MM.1S (cell line): Measurements from ENCODE around the gene CLEC18B.

Experiments
- DNase-seq: peaks from one replicate; pipeline ENCODE4 v3.0.0-alpha.2; 2015
- H2AFZ ChIP-seq: fragments of 300-600 bp; sonication (generic); 2 replicates; pipeline ENCODE4 v1.6.0; 2016; ENCODE audit warnings: antibody characterized with exemption, low read length
- H3F3A ChIP-seq: fragments of 300-600 bp; sonication (generic); 2 replicates; pipeline ENCODE4 v1.6.1; 2016; ENCODE audit warnings: mild to moderate bottlenecking, antibody characterized with exemption, low read length, moderate library complexity, mixed read lengths; ENCODE audit not compliant: insufficient read depth
- H3K27ac ChIP-seq: fragments of 300-600 bp; sonication (generic); 2 replicates; pipeline ENCODE4 v1.5.1; 2016; ENCODE audit warnings: mild to moderate bottlenecking, low read length
- H3K27me3 ChIP-seq: fragments of 300-600 bp; sonication (generic); replicated peaks from 2 replicates; pipeline ENCODE4 v1.6.0; 2016; ENCODE audit warnings: low read length; ENCODE audit not compliant: insufficient read depth
- H3K36me3 ChIP-seq: fragments of 300-600 bp; sonication (generic); replicated peaks from 2 replicates; pipeline ENCODE4 v1.6.1; 2016; ENCODE audit warnings: mild to moderate bottlenecking, low read length, mixed read lengths; ENCODE audit not compliant: insufficient read depth
- H3K4me1 ChIP-seq: fragments of 300-600 bp; sonication (generic); 2 replicates; pipeline ENCODE4 v1.6.1; 2016; ENCODE audit warnings: low read length, mixed read lengths
- H3K4me2 ChIP-seq: fragments of 300-600 bp; sonication (generic); 2 replicates; pipeline ENCODE4 v1.6.0; 2016; ENCODE audit warnings: low read depth, low read length
- H3K4me3 ChIP-seq: fragments of 300-600 bp; sonication (generic); 2 replicates; pipeline ENCODE4 v1.5.1; 2016; ENCODE audit warnings: low read length, mixed read lengths
- H3K79me2 ChIP-seq: fragments of 300-600 bp; sonication (generic); 2 replicates; pipeline ENCODE4 v1.6.1; 2016; ENCODE audit warnings: mixed run types, low read length, mixed read lengths
- H3K9ac ChIP-seq: fragments of 300-600 bp; sonication (generic); 2 replicates; pipeline ENCODE4 v1.6.1; 2016; ENCODE audit warnings: low read length, mixed read lengths
- H3K9me2 ChIP-seq: fragments of 300-600 bp; sonication (generic); replicated peaks from 2 replicates; pipeline ENCODE4 v1.6.1; 2016; ENCODE audit warnings: mild to moderate bottlenecking, low read length, mixed read lengths; ENCODE audit not compliant: insufficient read depth
- H3K9me3 ChIP-seq: fragments of 300-600 bp; sonication (generic); replicated peaks from 2 replicates; pipeline ENCODE4 v1.6.1; 2016; ENCODE audit warnings: mild to moderate bottlenecking, low read length, mixed read lengths; ENCODE audit not compliant: insufficient read depth
- H4K20me1 ChIP-seq: fragments of 300-600 bp; sonication (generic); 2 replicates; pipeline ENCODE4 v1.6.1; 2016; ENCODE audit warnings: mild to moderate bottlenecking, low read length, moderate library complexity, mixed read lengths; ENCODE audit not compliant: insufficient read depth
- EZH2 ChIP-seq: fragments of 300-600 bp; sonication (generic); optimal IDR thresholded peaks from 2 replicates; pipeline ENCODE3; 2017; ENCODE audit warnings: low read depth, mild to moderate bottlenecking, antibody characterized with exemption, low read length, mixed read lengths
- EZH2phosphoT487 ChIP-seq: fragments of 300-600 bp; sonication (generic); IDR thresholded peaks from 2 replicates; pipeline ENCODE4 v1.6.1; 2018; ENCODE audit warnings: antibody characterized with exemption, low read length
- TF ChIP-seq, protein P1 (sequence below): fragments of 300-600 bp; sonication (generic); IDR thresholded peaks from 2 replicates; pipeline ENCODE4 v1.5.1; 2016; ENCODE audit warnings: antibody characterized with exemption, low read length, mixed read lengths

CLEC18B gene

DNA sequence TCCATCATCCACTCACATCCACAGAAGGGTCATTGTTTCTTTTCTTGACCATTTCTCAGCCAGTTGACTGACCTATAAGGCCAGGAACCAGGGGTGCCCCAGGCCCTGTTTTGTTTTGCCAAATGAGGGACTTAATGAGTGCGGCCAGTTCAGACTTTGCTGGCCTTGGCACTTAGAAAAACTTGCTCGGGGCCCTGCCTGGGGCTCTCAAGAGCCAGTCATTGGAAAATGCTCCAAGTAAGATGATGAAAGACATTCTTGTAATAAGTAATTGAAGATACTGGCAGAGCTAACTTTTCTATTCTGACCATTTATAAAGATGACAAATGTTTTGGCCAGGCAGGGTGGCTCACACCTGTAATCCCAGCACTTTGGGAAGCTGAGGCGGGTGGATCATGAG, 29.0 kb upstream of the CLEC18B start:
- H3K4me3 ChIP-seq, result no peak overlapping the region
- DNase-seq, result no peak
- H3F3A ChIP-seq, result no peaks in the 10 kb centered on the region
- H3K79me2 ChIP-seq, result no peaks in the 10 kb centered on the region
- H4K20me1 ChIP-seq, result no peaks in the 10 kb centered on the region
- no peaks in the 10 kb centered on the region for H3K9me2 ChIP-seq
- H3K36me3 ChIP-seq, result no peaks in the 10 kb centered on the region
- no peak overlapping the region for H3K27ac ChIP-seq
- no peaks in the 10 kb centered on the region for H3K27me3 ChIP-seq
- no peak overlapping the region for H3K9ac ChIP-seq
- H3K9me3 ChIP-seq, result no peaks in the 10 kb centered on the region
- TF ChIP-seq, protein P1, sequence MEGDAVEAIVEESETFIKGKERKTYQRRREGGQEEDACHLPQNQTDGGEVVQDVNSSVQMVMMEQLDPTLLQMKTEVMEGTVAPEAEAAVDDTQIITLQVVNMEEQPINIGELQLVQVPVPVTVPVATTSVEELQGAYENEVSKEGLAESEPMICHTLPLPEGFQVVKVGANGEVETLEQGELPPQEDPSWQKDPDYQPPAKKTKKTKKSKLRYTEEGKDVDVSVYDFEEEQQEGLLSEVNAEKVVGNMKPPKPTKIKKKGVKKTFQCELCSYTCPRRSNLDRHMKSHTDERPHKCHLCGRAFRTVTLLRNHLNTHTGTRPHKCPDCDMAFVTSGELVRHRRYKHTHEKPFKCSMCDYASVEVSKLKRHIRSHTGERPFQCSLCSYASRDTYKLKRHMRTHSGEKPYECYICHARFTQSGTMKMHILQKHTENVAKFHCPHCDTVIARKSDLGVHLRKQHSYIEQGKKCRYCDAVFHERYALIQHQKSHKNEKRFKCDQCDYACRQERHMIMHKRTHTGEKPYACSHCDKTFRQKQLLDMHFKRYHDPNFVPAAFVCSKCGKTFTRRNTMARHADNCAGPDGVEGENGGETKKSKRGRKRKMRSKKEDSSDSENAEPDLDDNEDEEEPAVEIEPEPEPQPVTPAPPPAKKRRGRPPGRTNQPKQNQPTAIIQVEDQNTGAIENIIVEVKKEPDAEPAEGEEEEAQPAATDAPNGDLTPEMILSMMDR, result no peak
- TF ChIP-seq EZH2phosphoT487 (no peak), EZH2 (no peak)
- H2AFZ ChIP-seq, result no peak overlapping the region
- no peaks in the 10 kb centered on the region for H3K4me1 ChIP-seq
- no peak overlapping the region for H3K4me2 ChIP-seq

DNA sequence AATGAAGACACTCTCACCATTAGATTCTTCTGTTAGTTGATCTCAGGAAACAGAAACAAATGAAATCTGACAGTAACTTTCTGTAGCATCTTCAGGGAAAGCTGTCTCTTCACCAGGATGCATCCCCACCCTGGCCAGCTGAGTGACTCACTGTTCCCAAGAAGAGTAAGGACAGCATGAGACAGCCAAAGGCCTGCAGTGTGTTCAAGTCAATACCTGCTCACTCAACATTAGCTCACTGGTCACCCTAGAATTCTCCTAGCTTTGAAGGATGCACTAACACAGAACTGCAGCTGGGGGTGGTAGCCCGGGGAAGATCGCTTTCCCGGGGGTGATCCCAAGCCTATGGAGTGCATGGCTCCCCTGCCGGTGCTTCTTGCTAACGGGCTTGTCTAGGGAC, 28.2 kb upstream of the CLEC18B start:
- Histone ChIP-seq H3K9ac (no peak overlapping the region), H3K27me3 (no peaks in the 10 kb centered on the region), H3K4me3 (no peak overlapping the region), H3K4me1 (no peaks in the 10 kb centered on the region), H3K27ac (no peak overlapping the region), H2AFZ (no peak overlapping the region), H3K79me2 (no peaks in the 10 kb centered on the region), H3K9me2 (no peaks in the 10 kb centered on the region), H3K4me2 (no peak overlapping the region), H3F3A (no peaks in the 10 kb centered on the region), H3K36me3 (no peaks in the 10 kb centered on the region), H4K20me1 (no peaks in the 10 kb centered on the region), H3K9me3 (no peaks in the 10 kb centered on the region)
- no peak for DNase-seq
- TF ChIP-seq EZH2 (no peak), EZH2phosphoT487 (no peak)
- TF ChIP-seq, protein P1, result no peak

DNA sequence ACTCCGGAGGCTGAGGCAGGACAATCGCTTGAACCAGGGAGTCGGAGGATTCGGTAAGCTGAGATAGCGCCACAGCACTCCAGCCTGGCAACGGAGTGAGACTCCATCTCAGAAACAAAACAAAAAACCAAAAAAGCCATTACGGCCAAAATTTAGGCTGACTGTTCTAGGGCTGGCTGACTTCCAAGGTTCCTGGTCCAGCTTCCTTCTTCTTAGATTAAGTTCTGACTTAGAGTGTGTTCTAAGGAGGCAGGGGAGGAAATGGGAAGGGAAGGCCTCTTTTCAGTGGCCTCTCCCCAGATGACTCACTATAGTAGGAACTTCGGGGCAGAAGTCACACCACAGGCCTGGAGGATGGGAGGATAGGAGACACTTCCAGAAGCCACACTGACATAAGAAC, 27.7 kb upstream of the CLEC18B start:
- Histone ChIP-seq H3K27me3 (no peaks in the 10 kb centered on the region), H3K9me3 (no peaks in the 10 kb centered on the region), H3K9me2 (no peaks in the 10 kb centered on the region), H3K4me3 (no peak overlapping the region), H4K20me1 (no peaks in the 10 kb centered on the region), H3K4me2 (no peak overlapping the region), H3K4me1 (no peaks in the 10 kb centered on the region), H3F3A (no peaks in the 10 kb centered on the region), H3K9ac (no peak overlapping the region), H3K36me3 (no peaks in the 10 kb centered on the region), H2AFZ (no peak overlapping the region), H3K27ac (no peak overlapping the region), H3K79me2 (no peaks in the 10 kb centered on the region)
- TF ChIP-seq, protein P1, result no peak
- TF ChIP-seq EZH2 (no peak), EZH2phosphoT487 (no peak)
- no peak for DNase-seq

DNA sequence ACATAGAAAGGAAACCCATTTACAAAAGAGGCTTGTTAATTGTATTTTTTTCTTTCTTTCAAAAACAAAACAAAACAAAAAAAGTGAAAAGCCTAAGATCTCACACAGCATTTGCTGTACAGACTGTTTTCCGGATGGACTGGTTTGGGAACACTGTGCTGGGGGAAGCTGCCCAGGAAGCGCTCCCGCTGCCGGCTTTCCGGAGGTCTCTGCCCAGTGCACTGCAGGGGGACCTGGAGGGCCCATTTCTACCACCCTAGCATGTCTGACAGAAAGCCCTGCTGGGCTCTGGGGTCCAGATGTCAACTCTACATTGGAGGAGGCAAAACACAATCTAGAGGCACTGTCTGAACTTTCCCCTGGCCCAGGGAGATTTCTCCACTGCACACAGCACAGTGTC, 26.3 kb upstream of the CLEC18B start:
- Histone ChIP-seq H4K20me1 (no peaks in the 10 kb centered on the region), H3K9me2 (no peaks in the 10 kb centered on the region), H3K36me3 (no peaks in the 10 kb centered on the region), H3K4me1 (no peaks in the 10 kb centered on the region), H3K9ac (no peak overlapping the region), H3K79me2 (no peaks in the 10 kb centered on the region), H2AFZ (no peak overlapping the region), H3K27me3 (no peaks in the 10 kb centered on the region), H3F3A (no peaks in the 10 kb centered on the region), H3K9me3 (no peaks in the 10 kb centered on the region), H3K4me2 (no peak overlapping the region), H3K27ac (no peak overlapping the region), H3K4me3 (no peak overlapping the region)
- DNase-seq, result no peak
- TF ChIP-seq EZH2 (no peak), EZH2phosphoT487 (no peak)
- TF ChIP-seq, protein P1, result no peak
